ENCODE data around the gene AKAP13.

The AKAP13 gene

DNA sequence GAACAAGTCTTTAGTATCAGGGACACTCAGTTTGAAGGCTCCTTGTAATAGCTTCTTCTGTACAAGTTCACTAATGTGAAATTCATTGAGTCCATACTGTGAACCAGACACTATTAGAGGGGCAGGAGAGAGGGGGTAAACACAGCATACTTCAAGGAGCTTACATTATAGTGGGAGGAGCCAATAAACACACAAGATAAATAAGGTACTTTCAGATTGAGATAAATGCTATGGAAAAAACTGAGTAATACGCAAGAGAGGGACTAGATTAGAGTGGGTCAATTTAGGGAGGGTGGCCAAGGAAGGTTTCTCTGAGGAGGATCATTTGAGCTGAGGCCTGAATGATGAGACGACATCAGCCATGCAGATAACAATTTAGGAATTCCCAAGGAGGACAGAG lies 3.1 kb upstream of the AKAP13 start:
- no peak overlapping the region for H3K4me3 ChIP-seq (replicated peaks; ENCODE audit: low read depth, low read length)
- no peak for DNase-seq (ENCODE audit: extremely low read depth, low read depth)
- TF ChIP-seq, protein P1, sequence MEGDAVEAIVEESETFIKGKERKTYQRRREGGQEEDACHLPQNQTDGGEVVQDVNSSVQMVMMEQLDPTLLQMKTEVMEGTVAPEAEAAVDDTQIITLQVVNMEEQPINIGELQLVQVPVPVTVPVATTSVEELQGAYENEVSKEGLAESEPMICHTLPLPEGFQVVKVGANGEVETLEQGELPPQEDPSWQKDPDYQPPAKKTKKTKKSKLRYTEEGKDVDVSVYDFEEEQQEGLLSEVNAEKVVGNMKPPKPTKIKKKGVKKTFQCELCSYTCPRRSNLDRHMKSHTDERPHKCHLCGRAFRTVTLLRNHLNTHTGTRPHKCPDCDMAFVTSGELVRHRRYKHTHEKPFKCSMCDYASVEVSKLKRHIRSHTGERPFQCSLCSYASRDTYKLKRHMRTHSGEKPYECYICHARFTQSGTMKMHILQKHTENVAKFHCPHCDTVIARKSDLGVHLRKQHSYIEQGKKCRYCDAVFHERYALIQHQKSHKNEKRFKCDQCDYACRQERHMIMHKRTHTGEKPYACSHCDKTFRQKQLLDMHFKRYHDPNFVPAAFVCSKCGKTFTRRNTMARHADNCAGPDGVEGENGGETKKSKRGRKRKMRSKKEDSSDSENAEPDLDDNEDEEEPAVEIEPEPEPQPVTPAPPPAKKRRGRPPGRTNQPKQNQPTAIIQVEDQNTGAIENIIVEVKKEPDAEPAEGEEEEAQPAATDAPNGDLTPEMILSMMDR (IDR thresholded peaks at IDR 0.05; ENCODE audit: low read depth, low read length, missing control alignments) = no peak

- no peak overlapping the region for H3K4me3 ChIP-seq (replicated peaks; ENCODE audit: low read depth, low read length)
- TF ChIP-seq, protein P1 (IDR thresholded peaks at IDR 0.05; ENCODE audit: low read depth, low read length, missing control alignments) = no peak
- DNase-seq (ENCODE audit: extremely low read depth, low read depth) = no peak
Measured at GRCh38 chr15:85377986-85378385, 2.4 kb upstream of the AKAP13 start.

DNA sequence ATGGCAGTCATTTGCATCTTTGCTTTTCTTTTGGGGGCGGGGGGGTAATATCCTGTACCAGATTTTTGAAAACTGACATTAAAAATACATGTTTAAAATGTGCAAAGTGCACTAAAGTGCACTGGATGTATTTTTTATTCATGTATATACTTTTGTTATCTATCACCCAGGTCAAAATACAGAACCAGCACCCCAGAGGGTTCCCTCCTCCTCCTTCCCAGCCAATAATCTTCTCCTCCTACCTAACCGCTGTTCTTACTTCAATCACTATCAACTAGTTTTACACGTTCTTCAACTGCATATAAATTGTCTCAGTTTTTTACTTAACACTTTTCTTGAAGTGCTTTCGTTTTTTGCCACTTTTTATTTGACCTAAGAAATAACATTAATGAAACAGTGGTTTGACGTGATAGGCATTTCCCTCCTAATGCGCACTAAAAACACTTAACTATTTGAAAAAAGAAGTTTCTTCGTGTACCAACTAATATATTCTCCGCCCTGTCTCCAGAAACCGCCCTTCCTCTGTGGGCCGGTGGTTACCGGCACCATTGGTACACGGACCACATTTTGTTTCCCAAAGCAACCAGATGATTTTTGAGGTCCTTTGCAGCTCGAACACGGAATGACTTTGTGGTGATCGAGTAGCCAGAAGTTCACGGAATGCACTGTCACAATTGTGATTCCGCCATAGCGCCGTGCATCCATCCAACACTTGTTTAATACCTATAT lies 836 bp upstream of the AKAP13 start:
- DNase-seq (ENCODE audit: extremely low read depth, low read depth) = no peak
- TF ChIP-seq, protein P1 (IDR thresholded peaks at IDR 0.05; ENCODE audit: low read depth, low read length, missing control alignments) = no peak
- H3K4me3 ChIP-seq (replicated peaks; ENCODE audit: low read depth, low read length) = peak overlapping the region; percentile 57

DNA sequence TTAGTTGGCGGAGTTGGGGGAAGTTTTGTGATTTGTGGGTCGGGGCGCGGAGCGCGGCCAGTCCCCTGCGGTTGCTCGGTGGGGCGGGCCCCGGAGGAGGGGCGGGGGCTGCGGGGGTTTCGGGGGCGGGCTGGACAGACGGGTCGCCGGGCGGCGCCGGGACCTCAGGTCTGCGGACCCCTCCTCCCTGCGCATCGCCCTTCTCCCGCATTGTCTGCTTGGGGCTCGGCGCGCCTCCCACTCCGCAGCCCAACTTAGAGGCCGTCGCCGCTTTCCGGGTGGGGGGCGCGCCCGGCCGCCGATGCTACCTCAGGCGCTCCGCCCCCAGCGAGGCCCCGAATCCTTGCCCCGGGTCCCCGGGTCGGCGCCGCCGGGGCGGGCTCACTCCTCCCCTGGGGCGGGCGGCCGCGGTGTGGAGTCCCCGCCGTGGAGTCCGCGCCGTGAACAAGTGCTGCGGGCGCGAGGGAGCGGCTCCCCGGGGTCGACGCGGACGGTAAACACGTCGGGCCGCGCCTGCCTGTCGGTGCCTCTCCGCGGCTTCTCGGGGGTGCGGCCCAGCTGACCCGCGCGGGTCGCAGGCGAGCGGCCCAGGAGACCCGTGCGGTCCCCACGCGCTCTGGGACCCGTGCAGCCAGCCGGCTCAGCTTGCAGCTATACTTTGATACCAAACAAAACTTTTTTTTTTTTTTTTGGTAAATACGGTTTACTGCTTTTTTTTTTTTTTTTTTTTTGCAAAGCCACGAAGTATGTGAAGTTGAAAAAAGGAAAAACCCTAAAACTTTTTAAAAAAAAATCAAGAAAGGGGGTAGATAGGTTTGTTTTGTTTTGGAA lies 624 bp downstream of the AKAP13 start:
- TF ChIP-seq, protein P1 (IDR thresholded peaks at IDR 0.05; ENCODE audit: low read depth, low read length, missing control alignments) = no peak
- DNase-seq (ENCODE audit: extremely low read depth, low read depth) = no peak
- H3K4me3 ChIP-seq (replicated peaks; ENCODE audit: low read depth, low read length) = peak overlapping the region; percentile 57

DNA sequence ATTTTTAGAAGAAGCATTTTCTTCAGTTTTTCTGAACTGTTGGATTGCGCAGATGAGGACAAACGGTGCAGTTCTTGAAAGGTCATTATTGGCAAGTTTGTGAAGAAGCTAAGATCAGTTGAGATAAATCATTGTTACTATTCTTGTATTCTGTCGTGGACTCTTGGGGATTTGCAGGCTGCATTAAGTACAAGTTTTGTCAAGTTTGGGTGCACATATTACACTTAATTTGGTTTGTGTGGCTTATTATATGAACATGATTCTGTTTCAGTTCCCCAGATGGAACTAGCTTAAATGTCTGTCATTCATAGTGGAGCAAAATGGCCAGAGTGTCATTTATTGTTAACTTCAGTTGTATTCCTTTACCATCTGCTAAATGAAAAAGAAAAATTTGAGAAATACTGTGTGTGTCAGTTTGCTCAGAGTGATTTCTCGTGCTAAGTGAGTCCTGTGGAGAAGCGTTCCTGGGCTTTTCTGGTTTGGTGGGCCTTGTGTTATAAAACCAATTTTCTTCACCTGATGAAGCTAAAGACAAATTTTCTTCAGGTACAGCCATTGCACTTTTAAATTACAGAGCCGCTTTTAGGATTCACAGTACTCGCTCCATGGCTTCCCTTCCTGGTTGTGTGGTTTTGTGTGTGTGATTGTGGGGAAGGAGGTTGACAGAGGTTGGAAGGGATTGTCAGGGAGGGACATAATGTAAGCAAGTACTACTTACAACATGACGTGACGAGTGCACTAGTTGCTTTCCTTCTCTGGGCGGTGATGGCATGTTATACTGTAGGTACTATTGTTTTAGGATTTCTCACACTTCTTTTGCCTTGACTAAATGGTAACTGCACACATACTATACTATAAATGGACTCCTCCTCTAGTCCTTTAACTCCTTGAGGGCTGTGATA lies 1.7 kb downstream of the AKAP13 start:
- no peak for DNase-seq (ENCODE audit: extremely low read depth, low read depth)
- H3K4me3 ChIP-seq (replicated peaks; ENCODE audit: low read depth, low read length) = peak overlapping the region; percentile 57
- TF ChIP-seq, protein P1 (IDR thresholded peaks at IDR 0.05; ENCODE audit: low read depth, low read length, missing control alignments) = no peak

DNA sequence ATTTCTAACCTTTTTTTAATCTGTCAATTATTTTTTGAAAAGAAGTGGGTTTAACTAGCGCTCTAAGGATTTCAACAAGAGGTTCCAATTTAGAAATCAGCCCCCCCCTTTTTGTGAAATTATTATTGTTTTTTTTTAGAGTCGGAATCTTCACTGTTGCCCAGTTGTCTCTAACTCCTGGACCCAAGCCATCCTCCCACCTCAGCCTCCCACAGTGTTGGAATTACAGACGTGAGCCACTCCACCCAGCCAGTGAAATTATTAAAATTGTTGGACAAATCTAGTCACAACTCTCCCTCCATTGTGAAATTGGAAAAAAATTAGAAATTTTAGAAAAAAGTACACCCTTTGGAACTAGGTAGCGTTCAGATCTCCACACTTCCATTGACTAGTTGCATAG lies 2.5 kb downstream of the AKAP13 start:
- no peak for DNase-seq (ENCODE audit: extremely low read depth, low read depth)
- TF ChIP-seq, protein P1 (IDR thresholded peaks at IDR 0.05; ENCODE audit: low read depth, low read length, missing control alignments) = no peak
- peak overlapping the region; percentile 57; the same call in 1 of the 2 replicates for H3K4me3 ChIP-seq (replicated peaks; ENCODE audit: low read depth, low read length)
